Large intestine (tissue), 3 donors: ENCODE data around the gene KIAA1614. TPM values are rescaled to one million over a fixed set of nuclear protein-coding genes. Genes with fewer than 3 reads are reported as not detected.

ENCODE experiments used
- DNase-seq, 2 donors: peaks; one replicate each; pipeline versions ENCODE4 v3.0.0 to v3.0.0-alpha.2; 2013
- H3K27ac ChIP-seq: one replicate; pipeline ENCODE4 v1.5.1; 2013; ENCODE audit warnings: low read length
- H3K27me3 ChIP-seq: 2 replicates; pipeline ENCODE4 v1.6.1; 2013; ENCODE audit warnings: low read length; ENCODE audit not compliant: control insufficient read depth, insufficient read depth
- H3K36me3 ChIP-seq: 2 replicates; pipeline ENCODE4 v1.6.1; 2013; ENCODE audit warnings: low read length; ENCODE audit not compliant: control insufficient read depth, insufficient read depth
- H3K4me1 ChIP-seq: one replicate; pipeline ENCODE4 v1.6.1; 2013; ENCODE audit warnings: low read length; ENCODE audit not compliant: control insufficient read depth, insufficient read depth
- H3K4me3 ChIP-seq: one replicate; pipeline ENCODE4 v1.5.1; 2013; ENCODE audit warnings: low read length
- H3K9me3 ChIP-seq: one replicate; pipeline ENCODE4 v1.6.1; 2013; ENCODE audit warnings: mild to moderate bottlenecking, low read depth, low read length, moderate library complexity; ENCODE audit not compliant: control insufficient read depth
- WGBS: methylation state at CpG from one replicate; pipeline ENCODE4 v1.1.5; 2013; ENCODE audit warnings: low lambda C conversion rate; ENCODE audit not compliant: insufficient coverage; 5-methylcytosine and 5-hydroxymethylcytosine counted together
- polyA plus RNA-seq: library from polyadenylated mRNA; unstranded; fragments of 120-200 nt; gene quantifications from one replicate; pipeline ENCODE4 v1.2.1, GENCODE V29; 2013

The KIAA1614 gene
- polyA plus RNA-seq, 1 donor = 2.1 TPM

GRCh38 chr1:180941518-180942275 lies 29.0 kb downstream of the KIAA1614 start:
- no peak for DNase-seq
- H3K4me1 ChIP-seq = no peaks in the 10 kb centered on the region
- H3K9me3 ChIP-seq = no peaks in the 10 kb centered on the region
- WGBS = no CpG with 5 or more reads among the region's 20 CpGs
- H3K27ac ChIP-seq = no peak overlapping the region
- no peak overlapping the region for H3K4me3 ChIP-seq
- no peaks in the 10 kb centered on the region for H3K27me3 ChIP-seq
- peaks cover 3% of the 10 kb centered on the region for H3K36me3 ChIP-seq

GRCh38 chr1:180945151-180945550 lies 32.5 kb downstream of the KIAA1614 start:
- no peaks in the 10 kb centered on the region for H3K27me3 ChIP-seq
- no CpG with 5 or more reads among the region's 15 CpGs for WGBS
- no peak overlapping the region for H3K27ac ChIP-seq
- DNase-seq = no peak
- no peaks in the 10 kb centered on the region for H3K9me3 ChIP-seq
- no peaks in the 10 kb centered on the region for H3K4me1 ChIP-seq
- no peak overlapping the region for H3K4me3 ChIP-seq
- peaks cover 13% of the 10 kb centered on the region for H3K36me3 ChIP-seq

GRCh38 chr1:180945551-180945950 lies 32.9 kb downstream of the KIAA1614 start:
- WGBS = no CpG with 5 or more reads among the region's 8 CpGs
- Histone ChIP-seq H3K4me1 (no peaks in the 10 kb centered on the region), H3K36me3 (peaks cover 17% of the 10 kb centered on the region)

GRCh38 chr1:180946056-180946455 lies 33.4 kb downstream of the KIAA1614 start:
- Histone ChIP-seq H3K4me3 (no peak overlapping the region), H3K36me3 (peaks cover 19% of the 10 kb centered on the region), H3K27ac (no peak overlapping the region), H3K9me3 (no peaks in the 10 kb centered on the region), H3K27me3 (no peaks in the 10 kb centered on the region), H3K4me1 (no peaks in the 10 kb centered on the region)
- DNase-seq = no peak
- no CpG with 5 or more reads among the region's 7 CpGs for WGBS

More at GRCh38 chr1:180945551-180945950, 32.9 kb downstream of the KIAA1614 start:
- H3K9me3 ChIP-seq = no peaks in the 10 kb centered on the region
- no peak for DNase-seq
- no peaks in the 10 kb centered on the region for H3K27me3 ChIP-seq
- no peak overlapping the region for H3K27ac ChIP-seq
- no peak overlapping the region for H3K4me3 ChIP-seq

GRCh38 chr1:180946541-180947498 lies 34.1 kb downstream of the KIAA1614 start:
- Histone ChIP-seq H3K36me3 (peaks cover 22% of the 10 kb centered on the region), H3K27me3 (no peaks in the 10 kb centered on the region), H3K4me3 (no peak overlapping the region), H3K27ac (no peak overlapping the region), H3K9me3 (no peaks in the 10 kb centered on the region), H3K4me1 (no peaks in the 10 kb centered on the region)
- 80% methylated on average over 1 of the region's 18 CpGs for WGBS
- DNase-seq = no peak

- DNase-seq = no peak
- Histone ChIP-seq H3K4me1 (no peaks in the 10 kb centered on the region), H3K36me3 (peaks cover 22% of the 10 kb centered on the region), H3K4me3 (no peak overlapping the region), H3K27me3 (no peaks in the 10 kb centered on the region), H3K9me3 (no peaks in the 10 kb centered on the region), H3K27ac (no peak overlapping the region)
- WGBS = no CpG with 5 or more reads among the region's 6 CpGs
These were observed 34.8 kb downstream of the KIAA1614 start for GRCh38 chr1:180947499-180947885.

GRCh38 chr1:180947901-180948640 lies 35.4 kb downstream of the KIAA1614 start:
- Histone ChIP-seq H3K27ac (no peak overlapping the region), H3K4me3 (no peak overlapping the region), H3K36me3 (peaks cover 22% of the 10 kb centered on the region)

GRCh38 chr1:180948641-180949615 lies 36.2 kb downstream of the KIAA1614 start:
- Histone ChIP-seq H3K4me3 (no peak overlapping the region), H3K27ac (no peak overlapping the region), H3K27me3 (no peaks in the 10 kb centered on the region), H3K36me3 (peaks cover 22% of the 10 kb centered on the region), H3K9me3 (no peaks in the 10 kb centered on the region), H3K4me1 (peaks cover 3% of the 10 kb centered on the region)
- no CpG with 5 or more reads among the region's 26 CpGs for WGBS
- DNase-seq = no peak

More at GRCh38 chr1:180947901-180948640, 35.4 kb downstream of the KIAA1614 start:
- DNase-seq = no peak
- Histone ChIP-seq H3K4me1 (no peaks in the 10 kb centered on the region), H3K27me3 (no peaks in the 10 kb centered on the region), H3K9me3 (no peaks in the 10 kb centered on the region)
- WGBS = no CpG with 5 or more reads among the region's 22 CpGs

GRCh38 chr1:180949616-180950000 lies 36.9 kb downstream of the KIAA1614 start:
- Histone ChIP-seq H3K4me3 (no peak overlapping the region), H3K27me3 (no peaks in the 10 kb centered on the region), H3K36me3 (peaks cover 22% of the 10 kb centered on the region), H3K4me1 (peaks cover 3% of the 10 kb centered on the region), H3K27ac (no peak overlapping the region), H3K9me3 (no peaks in the 10 kb centered on the region)
- no peak for DNase-seq
- WGBS = no CpG with 5 or more reads among the region's 4 CpGs
